ENCODE measurements around the gene MDFI. TPM values are rescaled to one million over a fixed set of nuclear protein-coding genes. Genes with fewer than 3 reads are reported as not detected.

Gene MDFI
- total and polyA plus RNA-seq, 8 donors, result 0.46 to 7.4 (median 2.2) TPM

GRCh38 chr6:41621367-41621766, 16.9 kb upstream of the MDFI start:
- no peaks in the 10 kb centered on the region for H3K27me3 ChIP-seq
- ATAC-seq (no peak), DNase-seq (no peak), FAIRE-seq (no peak)
- no peak overlapping the region for H3K4me3 ChIP-seq
- no peaks in the 10 kb centered on the region for H3K4me1 ChIP-seq
- no peak for TF ChIP-seq CTCF (IDR thresholded peaks at IDR 0.05)
- H3K36me3 ChIP-seq, result no peaks in the 10 kb centered on the region
- H3K9me3 ChIP-seq, result no peaks in the 10 kb centered on the region
- no peak overlapping the region for H3K27ac ChIP-seq
- intact Hi-C loops (cut with DNase I), result no loop called here

- Histone ChIP-seq H3K4me3 (no peak overlapping the region), H3K9me3 (no peaks in the 10 kb centered on the region), H3K36me3 (no peaks in the 10 kb centered on the region), H3K4me1 (no peaks in the 10 kb centered on the region), H3K27me3 (no peaks in the 10 kb centered on the region), H3K27ac (no peak overlapping the region)
- TF ChIP-seq CTCF (IDR thresholded peaks at IDR 0.05), result no peak
- 36 to 52% methylated on average over 2 of the region's 2 CpGs for WGBS, 2 donors
- DNase-seq (no peak), ATAC-seq (no peak), FAIRE-seq (no peak)
- intact Hi-C loops (cut with DNase I), result no loop called here
These were observed 16.5 kb upstream of the MDFI start for GRCh38 chr6:41621802-41622201.

GRCh38 chr6:41622206-41622988, 15.9 kb upstream of the MDFI start:
- FAIRE-seq (no peak), ATAC-seq (no peak), DNase-seq (no peak)
- no peak for TF ChIP-seq CTCF (IDR thresholded peaks at IDR 0.05)
- no peaks in the 10 kb centered on the region for H3K4me1 ChIP-seq
- WGBS, 2 donors, result 52 to 60% methylated on average over 3 of the region's 3 CpGs
- no peaks in the 10 kb centered on the region for H3K36me3 ChIP-seq
- no peaks in the 10 kb centered on the region for H3K27me3 ChIP-seq
- H3K27ac ChIP-seq, result no peak overlapping the region
- no peak overlapping the region for H3K4me3 ChIP-seq
- no peaks in the 10 kb centered on the region for H3K9me3 ChIP-seq
- intact Hi-C loops (cut with DNase I), result no loop called here

- intact Hi-C loops (cut with DNase I), result no loop called here
- H3K36me3 ChIP-seq, result no peaks in the 10 kb centered on the region
- no peak overlapping the region for H3K27ac ChIP-seq
- no peaks in the 10 kb centered on the region for H3K4me1 ChIP-seq
- DNase-seq (no peak), FAIRE-seq (no peak), ATAC-seq (no peak)
- H3K27me3 ChIP-seq, result no peaks in the 10 kb centered on the region
- WGBS, 2 donors, result 87 to 92% methylated on average over 6 of the region's 6 CpGs
- no peaks in the 10 kb centered on the region for H3K9me3 ChIP-seq
- TF ChIP-seq CTCF (IDR thresholded peaks at IDR 0.05), result no peak
- H3K4me3 ChIP-seq, result no peak overlapping the region
These were observed 14.9 kb upstream of the MDFI start for GRCh38 chr6:41623330-41623729.

- Histone ChIP-seq H3K36me3 (no peaks in the 10 kb centered on the region), H3K9me3 (no peaks in the 10 kb centered on the region), H3K27ac (no peak overlapping the region), H3K4me3 (no peak overlapping the region), H3K4me1 (no peaks in the 10 kb centered on the region), H3K27me3 (no peaks in the 10 kb centered on the region)
- intact Hi-C loops (cut with DNase I), result no loop called here
- WGBS, 2 donors, result 80 to 87% methylated on average over 18 of the region's 18 CpGs
- ATAC-seq (no peak), FAIRE-seq (no peak), DNase-seq (no peak)
- TF ChIP-seq CTCF (IDR thresholded peaks at IDR 0.05), result no peak
These were observed 13.5 kb upstream of the MDFI start for GRCh38 chr6:41624621-41625380.
